HepG2 (cell line): ENCODE measurements around the gene FEM1C. TPM values are rescaled to one million over a fixed set of nuclear protein-coding genes. Genes with fewer than 3 reads are reported as not detected.

Experiments
- AHR ChIP-seq: IDR thresholded peaks from 2 replicates; pipeline ENCODE4 v1.6.1; 2018; ENCODE audit warnings: missing genetic modification reagents, missing compliant biosample characterization
- FOXO1 ChIP-seq: sonication (generic); formaldehyde crosslinking; IDR thresholded peaks from 2 replicates; pipeline ENCODE4 v1.4.0; 2020; ENCODE audit warnings: missing genetic modification reagents
- HDAC6 ChIP-seq: fragments of 200-600 bp; sonication (generic); IDR thresholded peaks from 2 replicates; pipeline ENCODE4 v1.7.0; 2017; ENCODE audit warnings: mild to moderate bottlenecking, antibody characterized with exemption, low read length, low read depth
- HNRNPL ChIP-seq: fragments of 200-400 bp; formaldehyde crosslinking; IDR thresholded peaks from 2 replicates; pipeline ENCODE4 v1.6.1; 2017; ENCODE audit warnings: mild to moderate bottlenecking, low read depth, low read length
- IKZF1 ChIP-seq: fragments of 450-650 bp; IDR thresholded peaks from 2 replicates; pipeline ENCODE4 v1.7.1; 2016
- PHF20 ChIP-seq: sonication (generic); formaldehyde crosslinking; IDR thresholded peaks from 2 replicates; pipeline ENCODE4 v1.5.0; 2020; ENCODE audit warnings: mild to moderate bottlenecking, missing genetic modification reagents
- RBM39 ChIP-seq: fragments of 200-400 bp; formaldehyde crosslinking; IDR thresholded peaks from one replicate; pipeline ENCODE4 v1.6.1; 2018; ENCODE audit warnings: antibody characterized with exemption, mild to moderate bottlenecking, low read depth, low read length; ENCODE audit not compliant: poor library complexity, severe bottlenecking
- RFXAP ChIP-seq: sonication (generic); formaldehyde crosslinking; IDR thresholded peaks from 2 replicates; pipeline ENCODE4 v1.4.0; 2020; ENCODE audit warnings: missing genetic modification reagents, borderline replicate concordance
- TFDP2 ChIP-seq: sonication (generic); formaldehyde crosslinking; IDR thresholded peaks from 2 replicates; pipeline ENCODE4 v1.4.0; 2020; ENCODE audit warnings: missing genetic modification reagents
- TMF1 ChIP-seq: sonication (generic); formaldehyde crosslinking; IDR thresholded peaks from 2 replicates; pipeline ENCODE4 v1.8.1; 2022; ENCODE audit warnings: low read depth, missing genetic modification reagents
- ZBTB10 ChIP-seq: sonication (generic); formaldehyde crosslinking; IDR thresholded peaks from 2 replicates; pipeline ENCODE4 v1.4.0; 2020; ENCODE audit warnings: missing genetic modification reagents, borderline replicate concordance
- ZMYM4 ChIP-seq: sonication (generic); formaldehyde crosslinking; IDR thresholded peaks from 2 replicates; pipeline ENCODE4 v1.8.1; 2023; ENCODE audit warnings: mild to moderate bottlenecking, missing genetic modification reagents
- ZNF180 ChIP-seq: sonication (generic); formaldehyde crosslinking; IDR thresholded peaks from 2 replicates; pipeline ENCODE4 v1.4.0; 2020; ENCODE audit warnings: low read depth, missing genetic modification reagents, borderline replicate concordance
- ZNF276 ChIP-seq: sonication (generic); formaldehyde crosslinking; IDR thresholded peaks from 2 replicates; pipeline ENCODE4 v1.4.0; 2020; ENCODE audit warnings: mild to moderate bottlenecking, low read depth, missing genetic modification reagents
- ZNF451 ChIP-seq: sonication (generic); formaldehyde crosslinking; IDR thresholded peaks from 2 replicates; pipeline ENCODE4 v1.5.0; 2020; ENCODE audit warnings: mild to moderate bottlenecking, missing genetic modification reagents
- ZNF619 ChIP-seq: sonication (generic); formaldehyde crosslinking; IDR thresholded peaks from 2 replicates; pipeline ENCODE4 v1.4.0; 2020; ENCODE audit warnings: mild to moderate bottlenecking, missing genetic modification reagents
- ZNF687 ChIP-seq: sonication (generic); formaldehyde crosslinking; IDR thresholded peaks from 2 replicates; pipeline ENCODE4 v1.5.1; 2020; ENCODE audit warnings: mild to moderate bottlenecking, missing genetic modification reagents, moderate library complexity
- ZSCAN21 ChIP-seq: sonication (generic); formaldehyde crosslinking; IDR thresholded peaks from 2 replicates; pipeline ENCODE4 v1.8.0; 2022; ENCODE audit warnings: mild to moderate bottlenecking, missing genetic modification reagents, moderate library complexity, borderline replicate concordance
- polyA plus RNA-seq, 8 experiments: library from polyadenylated mRNA; depleted of rRNA in 3 of 8; stranded (reverse) in 7 of 8; unstranded in 1 of 8; fragments of >200 nt; fragmentation: Illumina TruSeq in 4 of 8; extraction: Trizol in 4 of 8; gene quantifications; 2 replicates each; pipeline versions ENCODE4 v1.2.1 to v1.2.3, GENCODE V29; 2011 to 2016; ENCODE audit warnings: low read depth in 4 of 8, missing spikeins in 1 of 8, mixed read lengths in 1 of 8; ENCODE audit not compliant: insufficient read depth in 1 of 8
- total RNA-seq, 5 experiments: library from RNA; depleted of rRNA; stranded (reverse); fragments of >200 nt; fragmentation: Illumina TruSeq; extraction: Trizol; gene quantifications; 2 replicates each; pipeline ENCODE4 v1.2.3, GENCODE V29; 2016; ENCODE audit warnings: low read depth in 1 of 5

FEM1C gene
- total and polyA plus RNA-seq, 2 of the 13 experiments (the other 11 are each of a cell fraction or from before 2014, with no cell fraction given) = 5.5 to 8.3 TPM

- TF ChIP-seq ZNF687 (CRISPR knock-in tag) (peak; percentile 92), ZNF276 (no peak), ZNF180 (CRISPR knock-in tag) (no peak), RFXAP (CRISPR knock-in tag) (peak; percentile 78), IKZF1 (no peak), ZMYM4 (CRISPR knock-in tag) (peak; percentile 93), HDAC6 (no peak), HNRNPL (no peak), TFDP2 (peak; percentile 73), FOXO1 (CRISPR knock-in tag) (peak; percentile 77), AHR (CRISPR knock-in tag) (no peak), RBM39 (peak; percentile 67), ZBTB10 (no peak; the same call in 1 of the 2 replicates), ZNF619 (peak; percentile 81), ZSCAN21 (CRISPR knock-in tag) (peak; percentile 76; the same call in 1 of the 2 replicates), ZNF451 (CRISPR knock-in tag) (peak; percentile 97), PHF20 (CRISPR knock-in tag) (peak; percentile 64), TMF1 (CRISPR knock-in tag) (peak; percentile 76; the same call in 1 of the 2 replicates)
- TF ChIP-seq, all 625 proteins: peak for 301
Measured at GRCh38 chr5:115544436-115545350, at the start of gene FEM1C (continued).
